K562 (cell line): ENCODE data around the gene NRP2.

Source experiments
- CHD1 ChIP-seq: fragments of 200-600 bp; sonication (generic); IDR thresholded peaks from one replicate; pipeline ENCODE4 v1.6.1; 2012; ENCODE audit warnings: mild to moderate bottlenecking, moderate library complexity, low read length, inconsistent platforms
- EZH2 ChIP-seq: IDR thresholded peaks from 2 replicates; pipeline ENCODE4 v1.6.1; 2012; ENCODE audit warnings: low read depth, mild to moderate bottlenecking, inconsistent platforms, low read length, borderline replicate concordance
- FOXA1 ChIP-seq: fragments of 450-650 bp; IDR thresholded peaks from 2 replicates; pipeline ENCODE4 v1.6.1; 2016; ENCODE audit warnings: mild to moderate bottlenecking, borderline replicate concordance
- NFIX ChIP-seq: fragments of 250-450 bp; sonication (Bioruptor Pico); IDR thresholded peaks from 2 replicates; pipeline ENCODE4 v1.4.0; 2020; ENCODE audit warnings: low read depth, mild to moderate bottlenecking, moderate library complexity
- POLR2A ChIP-seq: fragments of 450-650 bp; conservative IDR thresholded peaks from 2 replicates; pipeline ENCODE4 v1.6.1; 2016
- POLR2AphosphoS5 ChIP-seq: IDR thresholded peaks from 2 replicates; pipeline ENCODE4 v1.6.1; 2011; ENCODE audit warnings: mild to moderate bottlenecking, low read depth, low read length, moderate library complexity; ENCODE audit not compliant: control insufficient read depth, insufficient read depth
- RBBP5 ChIP-seq: fragments of 200-600 bp; sonication (generic); IDR thresholded peaks from 2 replicates; pipeline ENCODE4 v1.6.1; 2012; ENCODE audit warnings: borderline replicate concordance, mild to moderate bottlenecking, low read length, control low read depth, inconsistent platforms; ENCODE audit not compliant: insufficient read depth, poor library complexity, severe bottlenecking
- RBM25 ChIP-seq: fragments of 200-400 bp; formaldehyde crosslinking; IDR thresholded peaks from 2 replicates; pipeline ENCODE4 v1.6.1; 2018; ENCODE audit warnings: low read length, low read depth, moderate library complexity; ENCODE audit not compliant: severe bottlenecking
- SMAD4 ChIP-seq: fragments of 250-450 bp; sonication (Bioruptor Pico); conservative IDR thresholded peaks from 2 replicates; pipeline ENCODE4 v1.8.0; 2021; ENCODE audit warnings: inconsistent platforms, mild to moderate bottlenecking, moderate library complexity
- ZNF384 ChIP-seq: IDR thresholded peaks from 2 replicates; pipeline ENCODE4 v1.6.1; 2012; ENCODE audit warnings: low read depth, low read length, improper control_type of control experiment
- ZNF551 ChIP-seq: fragments of 250-450 bp; sonication (Bioruptor Pico); IDR thresholded peaks from 2 replicates; pipeline ENCODE4 v1.5.0; 2021; ENCODE audit warnings: mild to moderate bottlenecking, moderate library complexity
- ZNF75A ChIP-seq: fragments of 450-650 bp; formaldehyde crosslinking; IDR thresholded peaks from 2 replicates; pipeline ENCODE4 v1.4.0; 2020; ENCODE audit warnings: mild to moderate bottlenecking
- TF ChIP-seq, protein P1 (sequence below): fragments of 250-450 bp; sonication (Bioruptor Pico); IDR thresholded peaks from 2 replicates; pipeline ENCODE4 v1.8.0; 2022; ENCODE audit warnings: moderate library complexity, mild to moderate bottlenecking, inconsistent platforms
- TF ChIP-seq, protein P2 (sequence below), 3 experiments: IDR thresholded peaks in 2 of 3; conservative IDR thresholded peaks in 1 of 3; 2 replicates each; pipeline ENCODE4 v1.5.1; 2011 to 2012; ENCODE audit warnings: low read length in 3 of 3, mild to moderate bottlenecking in 3 of 3, control low read depth in 2 of 3, improper control_type of control experiment in 1 of 3, inconsistent platforms in 1 of 3, low read depth in 1 of 3, mixed read lengths in 1 of 3, moderate library complexity in 1 of 3; ENCODE audit not compliant: insufficient read depth in 2 of 3

DNA sequence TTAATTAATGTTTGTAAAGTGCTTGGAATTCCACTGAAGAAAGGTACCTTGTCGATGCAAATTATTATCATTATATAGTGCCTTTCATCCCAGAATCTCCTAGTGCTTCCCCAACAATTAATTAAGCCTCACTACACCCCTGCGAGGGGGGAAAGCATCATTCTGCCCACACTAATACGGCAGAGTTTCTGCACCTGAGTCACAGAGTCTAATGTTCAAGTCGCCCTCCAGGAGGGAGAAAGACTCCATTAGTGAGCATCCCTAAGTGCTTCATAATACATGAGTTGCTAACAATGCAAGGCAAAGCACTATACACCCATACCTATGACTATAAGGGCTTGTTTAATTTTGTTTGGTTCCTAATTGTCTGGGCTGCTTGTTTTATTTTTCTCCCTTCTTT is 25.4 kb upstream of the NRP2 start:
- TF ChIP-seq EZH2 (no peak), POLR2A (no peak), POLR2AphosphoS5 (no peak), NFIX (CRISPR knock-in tag) (no peak), RBM25 (no peak), ZNF75A (CRISPR knock-in tag) (no peak), ZNF551 (CRISPR knock-in tag) (no peak), FOXA1 (no peak), CHD1 (no peak), SMAD4 (CRISPR knock-in tag) (no peak), ZNF384 (no peak), RBBP5 (no peak)
- TF ChIP-seq, protein P1, sequence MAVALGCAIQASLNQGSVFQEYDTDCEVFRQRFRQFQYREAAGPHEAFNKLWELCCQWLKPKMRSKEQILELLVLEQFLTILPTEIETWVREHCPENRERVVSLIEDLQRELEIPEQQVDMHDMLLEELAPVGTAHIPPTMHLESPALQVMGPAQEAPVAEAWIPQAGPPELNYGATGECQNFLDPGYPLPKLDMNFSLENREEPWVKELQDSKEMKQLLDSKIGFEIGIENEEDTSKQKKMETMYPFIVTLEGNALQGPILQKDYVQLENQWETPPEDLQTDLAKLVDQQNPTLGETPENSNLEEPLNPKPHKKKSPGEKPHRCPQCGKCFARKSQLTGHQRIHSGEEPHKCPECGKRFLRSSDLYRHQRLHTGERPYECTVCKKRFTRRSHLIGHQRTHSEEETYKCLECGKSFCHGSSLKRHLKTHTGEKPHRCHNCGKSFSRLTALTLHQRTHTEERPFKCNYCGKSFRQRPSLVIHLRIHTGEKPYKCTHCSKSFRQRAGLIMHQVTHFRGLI (CRISPR knock-in tag) = no peak
- TF ChIP-seq, protein P2, sequence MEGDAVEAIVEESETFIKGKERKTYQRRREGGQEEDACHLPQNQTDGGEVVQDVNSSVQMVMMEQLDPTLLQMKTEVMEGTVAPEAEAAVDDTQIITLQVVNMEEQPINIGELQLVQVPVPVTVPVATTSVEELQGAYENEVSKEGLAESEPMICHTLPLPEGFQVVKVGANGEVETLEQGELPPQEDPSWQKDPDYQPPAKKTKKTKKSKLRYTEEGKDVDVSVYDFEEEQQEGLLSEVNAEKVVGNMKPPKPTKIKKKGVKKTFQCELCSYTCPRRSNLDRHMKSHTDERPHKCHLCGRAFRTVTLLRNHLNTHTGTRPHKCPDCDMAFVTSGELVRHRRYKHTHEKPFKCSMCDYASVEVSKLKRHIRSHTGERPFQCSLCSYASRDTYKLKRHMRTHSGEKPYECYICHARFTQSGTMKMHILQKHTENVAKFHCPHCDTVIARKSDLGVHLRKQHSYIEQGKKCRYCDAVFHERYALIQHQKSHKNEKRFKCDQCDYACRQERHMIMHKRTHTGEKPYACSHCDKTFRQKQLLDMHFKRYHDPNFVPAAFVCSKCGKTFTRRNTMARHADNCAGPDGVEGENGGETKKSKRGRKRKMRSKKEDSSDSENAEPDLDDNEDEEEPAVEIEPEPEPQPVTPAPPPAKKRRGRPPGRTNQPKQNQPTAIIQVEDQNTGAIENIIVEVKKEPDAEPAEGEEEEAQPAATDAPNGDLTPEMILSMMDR (IDR thresholded peaks at IDR 0.05 in 2 of 3, conservative IDR thresholded peaks at IDR 0.05 in 1 of 3; ENCODE audit: insufficient read depth in 2 of 3, low read depth in 1 of 3, low read length in 3 of 3) = no peak
